OCI-LY7 (cell line): ENCODE results near the gene CMKLR1. TPM values are rescaled to one million over a fixed set of nuclear protein-coding genes. Genes with fewer than 3 reads are reported as not detected.

ENCODE experiments used
- BruUV-seq: library from RNA; stranded (reverse); fragments of 400-500 nt; replicated peaks from 2 replicates; lab custom pipeline; 2021; lab: Mats Ljungman, UMichigan
- CTCF ChIA-PET: fragments of 300-600 bp; sonication (Branson Sonifier 250); formaldehyde crosslinking; loops from one replicate; lab custom pipeline; 2022; ENCODE audit warnings: antibody characterized with exemption; ENCODE audit not compliant: unreplicated experiment; lab: Charles Lee
- POLR2A ChIA-PET: fragments of 300-600 bp; sonication (Branson Sonifier 250); formaldehyde crosslinking; loops from one replicate; lab custom pipeline; 2022; ENCODE audit warnings: antibody characterized with exemption; lab: Charles Lee
- DNase-seq: peaks from one replicate; pipeline ENCODE4 v3.0.0-alpha.2; 2015; ENCODE audit warnings: low spot score
- H2AFZ ChIP-seq: fragments of 200-600 bp; sonication (generic), shearing (Covaris generic); 2 replicates; pipeline ENCODE4 v1.6.1; 2014; ENCODE audit warnings: mild to moderate bottlenecking, antibody characterized with exemption, low read length, moderate library complexity
- H3K27ac ChIP-seq: fragments of 200-600 bp; sonication (generic); 2 replicates; pipeline ENCODE4 v1.5.1; 2014; ENCODE audit warnings: mixed run types, low read depth, mild to moderate bottlenecking, moderate library complexity, low read length, inconsistent platforms; ENCODE audit not compliant: poor library complexity, severe bottlenecking
- H3K36me3 ChIP-seq: fragments of 200-600 bp; sonication (generic); 2 replicates; pipeline ENCODE4 v1.6.1; 2014; ENCODE audit warnings: mild to moderate bottlenecking, antibody characterized with exemption, low read length, moderate library complexity, mixed read lengths; ENCODE audit not compliant: insufficient read depth
- H3K4me1 ChIP-seq: fragments of 200-600 bp; sonication (generic); 2 replicates; pipeline ENCODE4 v1.5.1; 2014; ENCODE audit warnings: mild to moderate bottlenecking, low read length; ENCODE audit not compliant: insufficient read depth, poor library complexity, severe bottlenecking
- H3K4me2 ChIP-seq: fragments of 200-600 bp; sonication (generic); 2 replicates; pipeline ENCODE4 v1.6.1; 2014; ENCODE audit warnings: mild to moderate bottlenecking, low read length
- H3K4me3 ChIP-seq: fragments of 200-600 bp; sonication (generic); 2 replicates; pipeline ENCODE4 v1.5.1; 2014; ENCODE audit warnings: mild to moderate bottlenecking, low read depth, low read length; ENCODE audit not compliant: poor library complexity, severe bottlenecking
- H3K79me2 ChIP-seq: fragments of 200-600 bp; sonication (generic); 2 replicates; pipeline ENCODE4 v1.6.1; 2016; ENCODE audit warnings: low read depth, mild to moderate bottlenecking, low read length, moderate library complexity, mixed read lengths; ENCODE audit not compliant: insufficient read depth
- H3K9me2 ChIP-seq: fragments of 200-600 bp; sonication (generic); 2 replicates; pipeline ENCODE4 v1.6.1; 2016; ENCODE audit warnings: mild to moderate bottlenecking, low read length, mixed read lengths; ENCODE audit not compliant: insufficient read depth
- H3K9me3 ChIP-seq: fragments of 200-600 bp; sonication (generic); 2 replicates; pipeline ENCODE4 v1.6.1; 2014; ENCODE audit warnings: mild to moderate bottlenecking, mixed run types, low read length, mixed read lengths
- H4K20me1 ChIP-seq: fragments of 200-600 bp; sonication (generic); 2 replicates; pipeline ENCODE4 v1.6.1; 2014; ENCODE audit warnings: mild to moderate bottlenecking, antibody characterized with exemption, low read length, moderate library complexity, mixed read lengths; ENCODE audit not compliant: insufficient read depth
- EZH2phosphoT487 ChIP-seq: fragments of 200-600 bp; sonication (generic); IDR thresholded peaks from 2 replicates; pipeline ENCODE4 v1.6.1; 2018; ENCODE audit warnings: low read depth, borderline replicate concordance, mild to moderate bottlenecking, mixed run types, antibody characterized with exemption, low read length, moderate library complexity, mixed read lengths
- intact Hi-C: fragments of 100-400 bp; cut with micrococcal nuclease; formaldehyde crosslinking; loops from one replicate; pipeline ENCODE4 v1.10.0; 2022; ENCODE audit not compliant: unreplicated experiment
- total RNA-seq, 2 experiments: library from RNA; depleted of rRNA in 1 of 2; stranded (reverse); fragments of >200 nt in 1 of 2; shearing (Covaris generic) in 1 of 2; gene quantifications; 2 replicates each; pipeline ENCODE4 v1.2.3, GENCODE V29; 2014 to 2022
- TF ChIP-seq, protein P1 (sequence below): fragments of 200-600 bp; sonication (generic); conservative IDR thresholded peaks from 2 replicates; pipeline ENCODE4 v1.5.1; 2014; ENCODE audit warnings: mild to moderate bottlenecking, antibody characterized with exemption, low read length, moderate library complexity, mixed read lengths

The CMKLR1 gene
- total RNA-seq, 2 experiments from 2014 or later: not detected

DNA sequence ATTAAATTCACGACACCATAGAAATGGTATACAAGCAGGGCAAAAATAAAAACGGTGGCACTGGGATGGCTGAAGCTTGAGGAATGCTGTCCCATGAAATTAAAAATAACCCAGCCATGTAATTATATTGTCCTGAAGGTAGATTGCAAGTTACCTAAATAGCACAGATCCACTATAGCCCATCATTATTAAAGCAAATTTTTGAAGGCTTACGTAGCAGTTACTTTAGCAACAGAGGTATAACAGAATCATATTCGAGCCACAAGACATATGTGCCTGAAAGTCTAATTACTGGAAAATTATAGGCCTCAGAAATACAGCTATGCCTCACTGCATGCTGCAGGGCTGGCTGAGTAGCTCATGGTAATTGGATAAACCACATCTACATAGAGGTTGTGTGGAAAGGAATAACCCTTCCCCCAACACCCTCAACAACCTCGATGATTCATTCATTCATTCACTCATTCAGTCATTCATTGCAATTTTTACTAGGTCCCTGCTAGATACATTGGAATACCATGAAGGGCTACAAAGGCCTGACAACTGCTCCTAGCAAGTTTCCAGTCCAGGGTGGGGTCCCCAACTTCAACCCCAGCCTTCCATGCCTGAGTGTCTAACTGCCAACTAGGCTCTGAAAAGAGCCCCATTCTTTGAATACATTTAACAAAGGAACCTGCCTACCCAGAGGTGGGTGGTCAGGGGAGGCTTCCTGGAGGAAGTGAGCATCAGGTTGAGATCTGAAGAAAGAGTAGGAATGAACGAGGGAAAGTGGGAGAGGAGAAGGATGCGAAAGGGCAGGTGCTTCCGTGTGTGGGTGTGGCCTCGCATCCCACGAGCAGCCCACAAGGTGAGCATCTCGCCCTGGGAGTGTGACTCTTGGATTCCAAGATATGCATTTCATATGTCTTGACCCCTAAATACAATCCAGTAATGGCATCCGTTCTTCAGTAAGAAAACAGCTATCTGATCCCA is 18.0 kb upstream of the CMKLR1 start:
- ChIA-PET CTCF (no interaction called here), POLR2A (interaction anchor here (0.5 kb wide), 1 partner anchor 1771 kb away, joined by 6 read pairs; no protein-coding TSS in a partner anchor)
- DNase-seq: no peak
- no peaks in the 10 kb centered on the region for H3K79me2 ChIP-seq
- H4K20me1 ChIP-seq: no peaks in the 10 kb centered on the region
- H3K27ac ChIP-seq: no peak overlapping the region
- TF ChIP-seq EZH2phosphoT487: no peak
- TF ChIP-seq, protein P1, sequence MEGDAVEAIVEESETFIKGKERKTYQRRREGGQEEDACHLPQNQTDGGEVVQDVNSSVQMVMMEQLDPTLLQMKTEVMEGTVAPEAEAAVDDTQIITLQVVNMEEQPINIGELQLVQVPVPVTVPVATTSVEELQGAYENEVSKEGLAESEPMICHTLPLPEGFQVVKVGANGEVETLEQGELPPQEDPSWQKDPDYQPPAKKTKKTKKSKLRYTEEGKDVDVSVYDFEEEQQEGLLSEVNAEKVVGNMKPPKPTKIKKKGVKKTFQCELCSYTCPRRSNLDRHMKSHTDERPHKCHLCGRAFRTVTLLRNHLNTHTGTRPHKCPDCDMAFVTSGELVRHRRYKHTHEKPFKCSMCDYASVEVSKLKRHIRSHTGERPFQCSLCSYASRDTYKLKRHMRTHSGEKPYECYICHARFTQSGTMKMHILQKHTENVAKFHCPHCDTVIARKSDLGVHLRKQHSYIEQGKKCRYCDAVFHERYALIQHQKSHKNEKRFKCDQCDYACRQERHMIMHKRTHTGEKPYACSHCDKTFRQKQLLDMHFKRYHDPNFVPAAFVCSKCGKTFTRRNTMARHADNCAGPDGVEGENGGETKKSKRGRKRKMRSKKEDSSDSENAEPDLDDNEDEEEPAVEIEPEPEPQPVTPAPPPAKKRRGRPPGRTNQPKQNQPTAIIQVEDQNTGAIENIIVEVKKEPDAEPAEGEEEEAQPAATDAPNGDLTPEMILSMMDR: no peak
- H3K36me3 ChIP-seq: no peaks in the 10 kb centered on the region
- H2AFZ ChIP-seq: no peak overlapping the region
- no peak overlapping the region for H3K4me3 ChIP-seq
- no TSS peak for BruUV-seq
- H3K9me2 ChIP-seq: no peaks in the 10 kb centered on the region
- H3K4me1 ChIP-seq: no peaks in the 10 kb centered on the region
- no peaks in the 10 kb centered on the region for H3K9me3 ChIP-seq
- intact Hi-C loops: no loop called here
- H3K4me2 ChIP-seq: no peak overlapping the region

DNA sequence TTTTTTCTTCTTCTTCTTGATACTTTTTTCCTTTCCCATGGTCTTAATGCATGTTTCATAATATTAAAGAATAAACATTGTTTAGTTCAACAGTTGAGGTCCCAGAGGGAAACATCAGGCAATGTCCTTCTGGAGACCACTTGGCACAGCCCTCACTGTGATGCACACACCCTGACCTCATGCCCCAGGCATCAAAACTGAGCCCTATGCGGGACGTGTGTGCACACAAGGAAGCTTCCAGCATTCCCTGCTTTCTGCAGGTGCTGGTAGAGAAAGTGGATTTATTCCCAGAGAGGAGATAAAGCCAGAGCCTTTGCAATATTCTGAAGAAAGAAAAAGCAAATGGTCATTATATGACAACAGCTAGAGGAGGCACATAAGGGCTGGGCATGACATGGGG is 16.0 kb upstream of the CMKLR1 start:
- CTCF ChIA-PET: no interaction called here
- no peaks in the 10 kb centered on the region for H3K36me3 ChIP-seq
- no peaks in the 10 kb centered on the region for H4K20me1 ChIP-seq
- no peak overlapping the region for H2AFZ ChIP-seq
- H3K79me2 ChIP-seq: no peaks in the 10 kb centered on the region
- TF ChIP-seq EZH2phosphoT487: no peak
- TF ChIP-seq, protein P1: no peak
- no peaks in the 10 kb centered on the region for H3K9me3 ChIP-seq
- intact Hi-C loops: no loop called here
- no peaks in the 10 kb centered on the region for H3K4me1 ChIP-seq
- no peak overlapping the region for H3K27ac ChIP-seq
- POLR2A ChIA-PET: no interaction called here
- no peaks in the 10 kb centered on the region for H3K9me2 ChIP-seq
- no peak overlapping the region for H3K4me2 ChIP-seq
- DNase-seq: no peak
- BruUV-seq: no TSS peak
- H3K4me3 ChIP-seq: no peak overlapping the region

DNA sequence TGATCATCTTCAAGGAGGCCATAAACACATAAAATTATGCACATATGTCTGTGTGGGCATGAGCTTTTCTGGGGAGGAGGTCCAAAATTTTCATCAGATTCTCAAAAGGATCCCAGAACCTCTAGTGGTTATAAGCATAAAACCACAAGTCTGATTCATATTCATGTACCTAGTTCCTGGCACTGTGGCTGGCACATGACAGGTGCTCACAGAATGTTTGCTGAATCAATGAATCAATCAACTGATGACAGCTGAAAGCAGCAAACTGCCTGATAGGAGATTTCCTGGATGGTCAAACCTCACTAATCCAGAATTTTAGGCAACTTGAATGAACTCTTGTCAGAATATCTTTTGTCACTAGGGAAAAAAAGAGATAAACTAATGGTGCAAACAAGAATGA is 13.5 kb upstream of the CMKLR1 start:
- no TSS peak for BruUV-seq
- no peaks in the 10 kb centered on the region for H3K9me2 ChIP-seq
- H3K4me1 ChIP-seq: no peaks in the 10 kb centered on the region
- H3K4me3 ChIP-seq: no peak overlapping the region
- POLR2A ChIA-PET: interaction anchor here (0.6 kb wide), 1 partner anchor 31 kb away, joined by 3 read pairs; no protein-coding TSS in a partner anchor
- intact Hi-C loops: no loop called here
- no peak for DNase-seq
- no peak overlapping the region for H3K4me2 ChIP-seq
- H2AFZ ChIP-seq: no peak overlapping the region
- no peak overlapping the region for H3K27ac ChIP-seq
- CTCF ChIA-PET: no interaction called here
- no peaks in the 10 kb centered on the region for H3K36me3 ChIP-seq
- no peaks in the 10 kb centered on the region for H3K79me2 ChIP-seq
- no peaks in the 10 kb centered on the region for H4K20me1 ChIP-seq
- no peaks in the 10 kb centered on the region for H3K9me3 ChIP-seq
- TF ChIP-seq EZH2phosphoT487: no peak
- TF ChIP-seq, protein P1: no peak
